ENCODE results near the gene MANSC4.

The MANSC4 gene

GRCh38 chr12:27779920-27780611 is at the start of gene MANSC4, which contains the start of gene KLHL42:
Gene MANSC4, minus strand, starts transcription at chr12:27780236. Its CDS starts 8,960 bp downstream, at chr12:27771276.
Gene KLHL42, plus strand, starts transcription at chr12:27780233. Its CDS starts 98 bp downstream, at chr12:27780331.
- DNase-seq (ENCODE audit: low spot score) = peak; percentile 18

DNA sequence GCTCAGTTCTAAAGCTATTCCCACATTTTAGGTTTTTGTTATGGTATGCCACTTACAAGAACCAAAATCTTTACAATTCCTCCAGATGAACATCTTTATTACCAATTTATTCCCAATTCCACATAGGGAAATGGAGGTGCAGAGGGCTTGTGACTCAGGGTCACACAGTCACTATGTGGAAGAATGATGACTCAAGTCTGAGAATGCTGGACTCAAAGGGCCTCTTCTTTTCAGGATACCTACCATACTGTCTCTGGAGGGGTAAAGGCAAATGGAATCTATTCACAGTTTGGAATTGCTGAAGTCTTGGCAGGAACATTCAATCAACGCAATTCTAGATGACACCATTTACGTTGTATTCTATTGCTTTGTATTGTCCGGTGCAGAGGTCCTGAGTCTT is 48.2 kb upstream of the MANSC4 start:
- DNase-seq (ENCODE audit: low spot score) = no peak

DNA sequence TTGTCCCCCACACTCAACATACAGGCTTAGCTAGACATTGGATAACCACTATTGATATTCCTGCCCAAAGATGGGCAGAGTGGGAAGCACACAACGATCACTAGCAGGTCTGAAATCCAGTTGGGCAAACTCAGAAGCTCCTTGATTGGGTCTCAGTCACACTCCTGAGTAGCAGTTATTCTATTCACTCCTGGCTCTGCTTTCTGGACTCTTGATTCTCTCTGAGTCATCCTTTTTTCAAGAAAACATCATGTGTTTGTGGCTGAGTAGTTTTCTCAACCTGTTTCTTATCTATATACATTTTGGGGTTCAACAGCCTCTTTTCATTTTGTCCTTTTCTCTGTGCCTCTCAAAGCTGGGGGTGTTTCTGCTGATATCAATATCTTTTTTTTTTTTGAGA is 46.0 kb upstream of the MANSC4 start:
- DNase-seq (ENCODE audit: low spot score) = no peak

- DNase-seq (ENCODE audit: low spot score) = no peak
These were observed 44.2 kb upstream of the MANSC4 start for GRCh38 chr12:27824126-27824842.

DNA sequence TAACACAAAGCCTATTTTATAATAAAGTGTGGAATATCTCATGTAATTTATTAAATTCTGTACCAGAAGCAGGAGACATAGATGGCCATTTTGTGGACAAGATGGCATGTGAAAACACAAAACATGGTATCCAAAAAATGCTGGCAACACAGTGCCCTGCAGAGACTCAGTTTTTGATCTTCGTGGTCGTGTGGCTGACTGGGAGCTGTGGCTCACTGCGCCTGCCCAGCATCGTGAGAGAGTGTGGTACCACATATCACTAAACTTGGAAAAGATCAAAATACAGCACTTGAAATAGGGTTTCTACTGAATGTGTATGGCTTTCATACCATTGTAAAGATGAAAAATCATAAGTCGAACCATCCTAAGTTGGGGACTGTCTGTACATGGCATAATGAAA is 43.0 kb upstream of the MANSC4 start:
- DNase-seq (ENCODE audit: low spot score) = no peak

GRCh38 chr12:27822076-27822712 is 42.2 kb upstream of the MANSC4 start:
- no peak for DNase-seq (ENCODE audit: low spot score)

DNA sequence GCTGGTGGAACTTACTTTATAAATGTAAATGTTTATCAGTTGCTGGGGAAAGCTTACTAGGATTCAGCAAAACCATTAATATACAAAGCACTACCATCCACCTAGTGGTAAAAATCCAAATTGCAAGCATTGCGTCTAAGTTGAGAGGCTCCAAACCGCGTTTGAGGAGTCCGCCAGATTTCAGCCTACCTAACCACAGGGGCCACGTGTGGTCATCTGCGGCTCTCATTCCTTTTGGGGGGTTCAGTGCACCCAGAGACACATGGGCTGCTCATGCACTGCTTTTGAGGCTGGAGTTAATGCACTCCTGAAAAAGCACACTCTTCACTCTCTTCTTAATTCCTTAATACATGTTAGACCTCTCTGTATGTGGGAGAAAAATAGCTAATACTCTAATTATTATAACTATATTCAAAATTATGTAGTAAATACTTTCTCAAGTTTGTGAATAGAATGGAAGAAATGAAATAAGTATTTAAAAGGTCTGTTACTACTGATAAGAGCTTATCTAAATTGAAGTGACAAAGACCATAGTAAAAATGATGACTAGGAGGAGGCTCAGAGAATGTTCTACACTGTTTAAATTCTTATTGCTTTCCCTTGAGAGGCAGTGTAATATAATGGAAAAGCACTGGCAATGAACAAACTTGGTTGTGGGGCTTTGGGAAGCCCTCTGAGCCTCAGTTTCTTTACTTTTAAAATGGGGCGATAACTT is 41.4 kb upstream of the MANSC4 start:
- peak; percentile 56 for DNase-seq (ENCODE audit: low spot score)

DNA sequence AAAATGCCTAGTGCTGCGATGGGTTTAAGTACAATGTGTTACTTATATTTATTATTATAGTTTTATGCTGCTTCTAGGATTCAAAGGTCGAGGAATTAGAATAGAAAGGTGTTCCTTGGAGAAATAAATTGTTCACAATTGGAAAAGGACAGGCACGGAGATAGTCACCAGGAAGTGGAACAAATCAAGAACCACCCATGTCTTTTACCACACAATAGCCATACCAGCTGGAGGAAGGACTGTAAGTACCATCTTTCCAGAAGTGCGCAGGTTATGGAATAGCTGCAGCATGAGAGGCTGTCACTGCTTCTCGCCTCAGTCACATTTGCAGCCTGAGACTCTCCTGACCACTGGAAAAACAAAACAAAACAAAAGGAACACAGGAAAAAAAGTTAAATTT is 40.5 kb upstream of the MANSC4 start:
- DNase-seq (ENCODE audit: low spot score) = no peak

- DNase-seq (ENCODE audit: low spot score) = no peak
These were observed 38.4 kb upstream of the MANSC4 start for GRCh38 chr12:27818401-27818918.

DNA sequence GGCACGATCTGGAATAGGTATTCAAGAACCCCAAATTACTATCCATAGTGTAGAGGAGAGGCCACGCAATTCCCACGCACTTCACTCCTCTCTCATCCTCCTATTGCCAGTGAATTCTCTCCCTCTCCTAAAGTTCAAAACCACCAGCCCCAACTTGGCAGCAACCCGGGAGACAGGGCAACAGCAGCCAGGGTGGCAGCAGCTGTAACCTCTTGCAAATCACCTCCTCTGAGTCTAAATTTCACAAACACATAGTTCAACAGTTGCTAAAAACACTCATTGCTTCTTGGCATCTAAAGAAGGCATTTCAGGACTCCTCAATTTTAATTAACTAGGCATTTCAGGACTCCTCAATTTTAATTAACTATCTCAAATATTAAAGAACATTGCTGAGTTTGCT is 37.7 kb upstream of the MANSC4 start:
- no peak for DNase-seq (ENCODE audit: low spot score)

- DNase-seq (ENCODE audit: low spot score) = no peak
These were observed 35.0 kb upstream of the MANSC4 start for GRCh38 chr12:27814851-27815591.

DNA sequence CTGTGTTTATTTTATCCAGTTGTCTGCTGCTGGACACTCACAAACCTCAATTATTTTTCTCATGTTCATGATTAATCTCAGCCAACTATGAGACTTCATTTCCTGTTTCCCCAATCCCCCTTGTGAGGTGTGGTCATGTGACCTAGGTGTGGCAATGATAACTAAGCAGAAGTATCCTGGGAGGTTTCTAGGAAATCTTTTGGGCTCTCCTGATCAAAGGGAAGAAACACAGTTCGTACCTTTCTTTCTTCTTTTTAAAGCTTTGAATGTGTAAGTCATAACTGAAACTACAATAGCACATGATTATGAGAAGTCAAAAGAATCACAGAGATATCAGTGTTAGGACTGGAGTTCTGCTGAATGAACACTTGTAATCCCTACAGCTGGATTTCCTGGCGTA is 34.4 kb upstream of the MANSC4 start:
- no peak for DNase-seq (ENCODE audit: low spot score)

GRCh38 chr12:27812502-27812901 is 32.5 kb upstream of the MANSC4 start:
- no peak for DNase-seq (ENCODE audit: low spot score)

- DNase-seq (ENCODE audit: low spot score) = no peak
These were observed 30.7 kb upstream of the MANSC4 start for GRCh38 chr12:27810756-27811155.

- DNase-seq (ENCODE audit: low spot score) = no peak
These were observed 28.8 kb upstream of the MANSC4 start for GRCh38 chr12:27808841-27809240.

GRCh38 chr12:27807063-27807703 is 27.1 kb upstream of the MANSC4 start:
- DNase-seq (ENCODE audit: low spot score) = no peak

GRCh38 chr12:27806259-27806658 is 26.2 kb upstream of the MANSC4 start:
- no peak for DNase-seq (ENCODE audit: low spot score)

DNA sequence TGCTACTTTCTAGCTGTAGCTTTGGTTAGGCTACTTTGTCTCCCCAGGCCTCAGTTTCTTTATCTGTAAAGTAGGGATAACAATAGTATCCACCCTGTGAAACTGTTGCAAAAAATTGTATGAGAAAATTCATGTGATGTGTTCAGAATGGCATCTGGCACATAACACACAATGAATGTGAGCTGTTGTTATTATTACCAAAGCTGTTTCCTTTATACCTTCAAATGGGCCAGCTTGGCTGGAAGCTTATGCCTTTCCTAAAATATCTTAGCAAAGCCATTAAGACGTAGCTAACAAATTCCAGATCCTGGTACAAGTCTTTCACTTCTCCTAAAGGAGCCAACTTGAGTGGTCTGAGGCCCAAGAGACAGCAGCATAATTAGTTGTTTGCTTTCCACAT is 25.2 kb upstream of the MANSC4 start:
- DNase-seq (ENCODE audit: low spot score) = no peak

- DNase-seq (ENCODE audit: low spot score) = no peak
These were observed 22.9 kb upstream of the MANSC4 start for GRCh38 chr12:27802936-27803335.

DNA sequence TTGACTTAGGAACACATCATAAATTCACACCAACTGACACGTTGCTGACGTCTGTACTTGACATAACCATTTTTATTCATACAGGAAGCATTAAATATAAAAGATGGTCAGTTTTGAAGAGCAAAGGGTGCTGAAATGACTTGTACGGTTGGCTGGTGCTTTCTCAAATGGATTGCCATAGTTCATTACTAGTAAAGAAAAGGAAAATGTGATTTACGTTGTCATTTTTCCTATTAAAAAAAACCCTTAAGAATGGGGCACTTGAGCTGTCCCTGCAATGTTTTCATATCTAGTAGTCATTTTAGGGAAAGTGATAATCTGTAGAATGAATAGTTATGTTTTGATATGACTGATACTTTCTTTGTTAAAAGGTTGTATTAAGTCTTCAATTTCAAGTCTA is 22.5 kb upstream of the MANSC4 start:
- DNase-seq (ENCODE audit: low spot score) = no peak

- no peak for DNase-seq (ENCODE audit: low spot score)
These were observed 21.6 kb upstream of the MANSC4 start for GRCh38 chr12:27801630-27802029.

All from hematopoietic multipotent progenitor cell treated with erythropoietin and hydrocortisone succinate and interleukin-3 and kit ligand, for 17 days (in vitro differentiated cells).